IPS DF 4.7 (cell line): ENCODE measurements around the gene PADI1.

ENCODE experiments used
- DNase-seq: peaks from one replicate; pipeline ENCODE4 v3.0.0-alpha.2; 2013; ENCODE audit warnings: low spot score; ENCODE audit errors: extremely low read depth

Gene PADI1

GRCh38 chr1:17197696-17198095 is 7.2 kb upstream of the PADI1 start:
- no peak for DNase-seq

GRCh38 chr1:17198476-17199258 is 6.3 kb upstream of the PADI1 start:
- no peak for DNase-seq

GRCh38 chr1:17199267-17200044 is 5.5 kb upstream of the PADI1 start:
- no peak for DNase-seq

GRCh38 chr1:17200246-17200645 is 4.7 kb upstream of the PADI1 start:
- no peak for DNase-seq

GRCh38 chr1:17200756-17201155 is 4.2 kb upstream of the PADI1 start:
- no peak for DNase-seq

- no peak for DNase-seq
Observed at GRCh38 chr1:17201201-17202021, 3.5 kb upstream of the PADI1 start.

GRCh38 chr1:17205652-17206051 is 724 bp downstream of the PADI1 start:
- no peak for DNase-seq

GRCh38 chr1:17206196-17206595 is 1.3 kb downstream of the PADI1 start:
- no peak for DNase-seq

- no peak for DNase-seq
Observed at GRCh38 chr1:17207046-17207445, 2.1 kb downstream of the PADI1 start.

- DNase-seq, result no peak
Observed at GRCh38 chr1:17207540-17207939, 2.6 kb downstream of the PADI1 start.

- DNase-seq, result no peak
Observed at GRCh38 chr1:17207966-17208418, 3.1 kb downstream of the PADI1 start.

- no peak for DNase-seq
Observed at GRCh38 chr1:17208546-17208945, 3.6 kb downstream of the PADI1 start.

- DNase-seq, result no peak
Observed at GRCh38 chr1:17209430-17209829, 4.5 kb downstream of the PADI1 start.

GRCh38 chr1:17210176-17210575 is 5.2 kb downstream of the PADI1 start:
- DNase-seq, result no peak

- no peak for DNase-seq
Observed at GRCh38 chr1:17211377-17211776, 6.4 kb downstream of the PADI1 start.

- no peak for DNase-seq
Observed at GRCh38 chr1:17212009-17212408, 7.1 kb downstream of the PADI1 start.

GRCh38 chr1:17212487-17213121 is 7.7 kb downstream of the PADI1 start:
- no peak for DNase-seq

GRCh38 chr1:17213148-17213781 is 8.3 kb downstream of the PADI1 start:
- no peak for DNase-seq

- DNase-seq, result no peak
Observed at GRCh38 chr1:17213782-17214148, 8.8 kb downstream of the PADI1 start.

GRCh38 chr1:17214876-17215544 is 10.1 kb downstream of the PADI1 start:
- DNase-seq, result no peak
